ENCODE measurements around the gene CLIP2.

GRCh38 chr7:74438327-74438726 is 149.1 kb downstream of the CLIP2 start:
- TF ChIP-seq GATA2 (CRISPR knock-in tag; IDR thresholded peaks at IDR 0.05), result no peak
- no peak for TF ChIP-seq CTCF (IDR thresholded peaks at IDR 0.05)
- TF ChIP-seq RXRA (IDR thresholded peaks at IDR 0.05; ENCODE audit: borderline replicate concordance, low read depth), result no peak
- TF ChIP-seq GABPA (IDR thresholded peaks at IDR 0.05; ENCODE audit: low read depth), result no peak
- TF ChIP-seq, protein P1, sequence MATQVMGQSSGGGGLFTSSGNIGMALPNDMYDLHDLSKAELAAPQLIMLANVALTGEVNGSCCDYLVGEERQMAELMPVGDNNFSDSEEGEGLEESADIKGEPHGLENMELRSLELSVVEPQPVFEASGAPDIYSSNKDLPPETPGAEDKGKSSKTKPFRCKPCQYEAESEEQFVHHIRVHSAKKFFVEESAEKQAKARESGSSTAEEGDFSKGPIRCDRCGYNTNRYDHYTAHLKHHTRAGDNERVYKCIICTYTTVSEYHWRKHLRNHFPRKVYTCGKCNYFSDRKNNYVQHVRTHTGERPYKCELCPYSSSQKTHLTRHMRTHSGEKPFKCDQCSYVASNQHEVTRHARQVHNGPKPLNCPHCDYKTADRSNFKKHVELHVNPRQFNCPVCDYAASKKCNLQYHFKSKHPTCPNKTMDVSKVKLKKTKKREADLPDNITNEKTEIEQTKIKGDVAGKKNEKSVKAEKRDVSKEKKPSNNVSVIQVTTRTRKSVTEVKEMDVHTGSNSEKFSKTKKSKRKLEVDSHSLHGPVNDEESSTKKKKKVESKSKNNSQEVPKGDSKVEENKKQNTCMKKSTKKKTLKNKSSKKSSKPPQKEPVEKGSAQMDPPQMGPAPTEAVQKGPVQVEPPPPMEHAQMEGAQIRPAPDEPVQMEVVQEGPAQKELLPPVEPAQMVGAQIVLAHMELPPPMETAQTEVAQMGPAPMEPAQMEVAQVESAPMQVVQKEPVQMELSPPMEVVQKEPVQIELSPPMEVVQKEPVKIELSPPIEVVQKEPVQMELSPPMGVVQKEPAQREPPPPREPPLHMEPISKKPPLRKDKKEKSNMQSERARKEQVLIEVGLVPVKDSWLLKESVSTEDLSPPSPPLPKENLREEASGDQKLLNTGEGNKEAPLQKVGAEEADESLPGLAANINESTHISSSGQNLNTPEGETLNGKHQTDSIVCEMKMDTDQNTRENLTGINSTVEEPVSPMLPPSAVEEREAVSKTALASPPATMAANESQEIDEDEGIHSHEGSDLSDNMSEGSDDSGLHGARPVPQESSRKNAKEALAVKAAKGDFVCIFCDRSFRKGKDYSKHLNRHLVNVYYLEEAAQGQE (IDR thresholded peaks at IDR 0.05; ENCODE audit: low read depth, low read length), result no peak
- no peak for TF ChIP-seq EP300 (IDR thresholded peaks at IDR 0.05; ENCODE audit: borderline replicate concordance in 1 of 2, low read depth in 1 of 2, low read length in 1 of 2)
- no peak for TF ChIP-seq TEAD4 (IDR thresholded peaks at IDR 0.05; ENCODE audit: borderline replicate concordance, insufficient read depth)
- TF ChIP-seq YY1 (IDR thresholded peaks at IDR 0.05; ENCODE audit: low read depth), result no peak
- TF ChIP-seq RAD21 (IDR thresholded peaks at IDR 0.05; ENCODE audit: low read length), result no peak
- TF ChIP-seq NRF1 (IDR thresholded peaks at IDR 0.05; ENCODE audit: low read depth, low read length), result no peak
- TF ChIP-seq SIN3A (IDR thresholded peaks at IDR 0.05; ENCODE audit: borderline replicate concordance, low read depth, low read length), result no peak
- no peak for TF ChIP-seq CHD2 (IDR thresholded peaks at IDR 0.05; ENCODE audit: low read length, partially characterized antibody)
- TF ChIP-seq, protein P2, sequence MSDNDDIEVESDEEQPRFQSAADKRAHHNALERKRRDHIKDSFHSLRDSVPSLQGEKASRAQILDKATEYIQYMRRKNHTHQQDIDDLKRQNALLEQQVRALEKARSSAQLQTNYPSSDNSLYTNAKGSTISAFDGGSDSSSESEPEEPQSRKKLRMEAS (IDR thresholded peaks at IDR 0.05; ENCODE audit: low read depth), result no peak
